ENCODE results near the gene MAGEH1. TPM values are rescaled to one million over a fixed set of nuclear protein-coding genes. Genes with fewer than 3 reads are reported as not detected.

Gene MAGEH1
- total RNA-seq, 1 donor from 2014 or later: 22.5 TPM

- Histone ChIP-seq H3K27me3 (ENCODE audit: control insufficient read depth, insufficient read depth, low read length) (no peaks in the 10 kb centered on the region), H3K36me3 (ENCODE audit: control insufficient read depth, insufficient read depth, low read length) (no peaks in the 10 kb centered on the region), H3K4me3 (ENCODE audit: low read depth, low read length) (no peak overlapping the region)
- DNase-seq (ENCODE audit: low read depth): no peak
- no peak for TF ChIP-seq CTCF (IDR thresholded peaks at IDR 0.05; ENCODE audit: insufficient read depth, low read length, poor library complexity, severe bottlenecking)
These were observed 35.2 kb downstream of the MAGEH1 start for GRCh38 chrX:55487143-55487542.

- no peak for DNase-seq (ENCODE audit: low read depth)
- Histone ChIP-seq H3K27me3 (ENCODE audit: control insufficient read depth, insufficient read depth, low read length) (no peaks in the 10 kb centered on the region), H3K36me3 (ENCODE audit: control insufficient read depth, insufficient read depth, low read length) (no peaks in the 10 kb centered on the region), H3K4me3 (ENCODE audit: low read depth, low read length) (peak overlapping the region; percentile 62)
- TF ChIP-seq CTCF (IDR thresholded peaks at IDR 0.05; ENCODE audit: insufficient read depth, low read length, poor library complexity, severe bottlenecking): no peak
These were observed 36.2 kb downstream of the MAGEH1 start for GRCh38 chrX:55488006-55488592.

GRCh38 chrX:55488593-55489313 lies 36.8 kb downstream of the MAGEH1 start:
- peak overlapping the region; percentile 62 for H3K4me3 ChIP-seq (ENCODE audit: low read depth, low read length)
- no peaks in the 10 kb centered on the region for H3K27me3 ChIP-seq (ENCODE audit: control insufficient read depth, insufficient read depth, low read length)
- no peaks in the 10 kb centered on the region for H3K36me3 ChIP-seq (ENCODE audit: control insufficient read depth, insufficient read depth, low read length)
- TF ChIP-seq CTCF (IDR thresholded peaks at IDR 0.05; ENCODE audit: insufficient read depth, low read length, poor library complexity, severe bottlenecking): no peak
- no peak for DNase-seq (ENCODE audit: low read depth)

- no peak for DNase-seq (ENCODE audit: low read depth)
- Histone ChIP-seq H3K36me3 (ENCODE audit: control insufficient read depth, insufficient read depth, low read length) (no peaks in the 10 kb centered on the region), H3K27me3 (ENCODE audit: control insufficient read depth, insufficient read depth, low read length) (no peaks in the 10 kb centered on the region), H3K4me3 (ENCODE audit: low read depth, low read length) (peak within 1 kb of the TSS; percentile 62)
- TF ChIP-seq CTCF (IDR thresholded peaks at IDR 0.05; ENCODE audit: insufficient read depth, low read length, poor library complexity, severe bottlenecking): no peak
These were observed 37.5 kb downstream of the MAGEH1 start, which contains the start of gene USP51 for GRCh38 chrX:55489314-55490009. TSS of gene USP51 (minus strand) at chrX:55489848. CDS start at chrX:55488939, 909 bp downstream.

- no peaks in the 10 kb centered on the region for H3K36me3 ChIP-seq (ENCODE audit: control insufficient read depth, insufficient read depth, low read length)
- no peak for DNase-seq (ENCODE audit: low read depth)
- no peak for TF ChIP-seq CTCF (IDR thresholded peaks at IDR 0.05; ENCODE audit: insufficient read depth, low read length, poor library complexity, severe bottlenecking)
- peak overlapping the region; percentile 62 for H3K4me3 ChIP-seq (ENCODE audit: low read depth, low read length)
- H3K27me3 ChIP-seq (ENCODE audit: control insufficient read depth, insufficient read depth, low read length): no peaks in the 10 kb centered on the region
These were observed 38.2 kb downstream of the MAGEH1 start for GRCh38 chrX:55490121-55490520.
